Liver (tissue), 9 donors: Measurements from ENCODE around the gene SLC30A1. TPM values are rescaled to one million over a fixed set of nuclear protein-coding genes. Genes with fewer than 3 reads are reported as not detected.
A peak's percentile ranks its signal among the peaks of the same experiment; 100 is the strongest.

Source experiments
- DNase-seq: peaks from one replicate; pipeline ENCODE4 v3.0.0-alpha.2; 2017; ENCODE audit warnings: low spot score
- H3K27ac ChIP-seq, 2 donors: one replicate each; pipeline ENCODE4 v1.7.0; 2013; ENCODE audit warnings: inconsistent platforms in 2 of 2, low read length in 2 of 2, control low read depth in 1 of 2, low read depth in 1 of 2, mild to moderate bottlenecking in 1 of 2
- H3K27me3 ChIP-seq, 4 donors: one replicate each; pipeline versions ENCODE4 v1.6.1 to v1.7.0; 2013; ENCODE audit warnings: low read length in 3 of 4, inconsistent platforms in 1 of 4, mild to moderate bottlenecking in 1 of 4, moderate library complexity in 1 of 4; ENCODE audit not compliant: control insufficient read depth in 4 of 4, insufficient read depth in 4 of 4
- H3K36me3 ChIP-seq, 4 donors: one replicate each; pipeline versions ENCODE4 v1.6.1 to v1.7.0; 2013; ENCODE audit warnings: low read length in 3 of 4, mild to moderate bottlenecking in 3 of 4, low read depth in 1 of 4, moderate library complexity in 1 of 4; ENCODE audit not compliant: control insufficient read depth in 4 of 4, insufficient read depth in 3 of 4
- H3K4me1 ChIP-seq, 4 donors: one replicate each; pipeline versions ENCODE4 v1.6.1 to v1.7.0; 2013; ENCODE audit warnings: low read length in 3 of 4, mild to moderate bottlenecking in 3 of 4, moderate library complexity in 1 of 4; ENCODE audit not compliant: control insufficient read depth in 4 of 4, insufficient read depth in 4 of 4
- H3K4me3 ChIP-seq, 3 donors: one replicate each; pipeline versions ENCODE4 v1.6.1 to v1.7.0; 2013; ENCODE audit warnings: low read length in 3 of 3, control low read depth in 1 of 3, low read depth in 1 of 3, mild to moderate bottlenecking in 1 of 3
- H3K9ac ChIP-seq, 2 donors: one replicate each; pipeline ENCODE4 v1.7.0; 2013; ENCODE audit warnings: low read length in 2 of 2, mild to moderate bottlenecking in 2 of 2, moderate library complexity in 2 of 2, control low read depth in 1 of 2, low read depth in 1 of 2
- H3K9me3 ChIP-seq, 4 donors: one replicate each; pipeline versions ENCODE4 v1.6.1 to v1.7.0; 2013; ENCODE audit warnings: low read length in 3 of 4; ENCODE audit not compliant: control insufficient read depth in 4 of 4
- EGR1 ChIP-seq, 2 donors: IDR thresholded peaks; 2 replicates each; pipeline ENCODE4 v1.6.1; 2016 to 2018; ENCODE audit warnings: antibody characterized with exemption in 2 of 2, low read depth in 2 of 2
- FOXA1 ChIP-seq: IDR thresholded peaks from 2 replicates; pipeline ENCODE4 v1.6.1; 2016; ENCODE audit warnings: antibody characterized with exemption
- GABPA ChIP-seq, 2 donors: IDR thresholded peaks in 1 of 2; conservative IDR thresholded peaks in 1 of 2; 2 replicates each; pipeline ENCODE4 v1.6.1; 2016; ENCODE audit warnings: antibody characterized with exemption in 2 of 2, mild to moderate bottlenecking in 1 of 2, moderate library complexity in 1 of 2
- HNF4A ChIP-seq, 2 donors: conservative IDR thresholded peaks; 2 replicates each; pipeline ENCODE4 v1.6.1; 2016; ENCODE audit warnings: antibody characterized with exemption in 2 of 2, mild to moderate bottlenecking in 2 of 2
- HNF4G ChIP-seq: IDR thresholded peaks from 2 replicates; pipeline ENCODE4 v1.6.1; 2016; ENCODE audit warnings: antibody characterized with exemption
- NR2F2 ChIP-seq: IDR thresholded peaks from 2 replicates; pipeline ENCODE4 v1.6.1; 2016; ENCODE audit warnings: antibody characterized with exemption
- RAD21 ChIP-seq, 2 donors: IDR thresholded peaks; 2 replicates each; pipeline ENCODE4 v1.6.1; 2016; ENCODE audit warnings: antibody characterized with exemption in 2 of 2, mild to moderate bottlenecking in 2 of 2
- RXRA ChIP-seq, 2 donors: IDR thresholded peaks; 2 replicates each; pipeline ENCODE4 v1.6.1; 2017 to 2018; ENCODE audit warnings: antibody characterized with exemption in 2 of 2, mild to moderate bottlenecking in 1 of 2
- SP1 ChIP-seq: IDR thresholded peaks from 2 replicates; pipeline ENCODE4 v1.6.1; 2018; ENCODE audit warnings: antibody characterized with exemption, mild to moderate bottlenecking
- TAF1 ChIP-seq: conservative IDR thresholded peaks from 2 replicates; pipeline ENCODE4 v1.6.1; 2016; ENCODE audit warnings: antibody characterized with exemption, mild to moderate bottlenecking
- YY1 ChIP-seq: IDR thresholded peaks from 2 replicates; pipeline ENCODE4 v1.6.1; 2016; ENCODE audit warnings: antibody characterized with exemption, mild to moderate bottlenecking
- WGBS: extraction: QIAGEN DNeasy Blood & Tissue Kit; methylation state at CpG from one replicate; pipeline ENCODE4 v1.1.7; 2013; 5-methylcytosine and 5-hydroxymethylcytosine counted together
- polyA plus RNA-seq, 2 donors: library from polyadenylated mRNA; stranded (reverse) in 1 of 2; unstranded in 1 of 2; fragments of 200-250 nt in 1 of 2; fragments of >200 nt in 1 of 2; fragmentation: Nextera tagmentation in 1 of 2; extraction: Ambion mirVana in 1 of 2; gene quantifications; one replicate each; pipeline versions ENCODE4 v1.2.1 to v1.2.3, GENCODE V29; 2013 to 2015
- total RNA-seq, 2 donors: library from RNA; depleted of rRNA; stranded (reverse); fragments of >200 nt; gene quantifications; one replicate each; pipeline ENCODE4 v1.2.3, GENCODE V29; 2014
- TF ChIP-seq, protein P1 (sequence below): IDR thresholded peaks from 2 replicates; pipeline ENCODE4 v1.6.1; 2016; ENCODE audit warnings: antibody characterized with exemption
- TF ChIP-seq, protein P2 (sequence below): IDR thresholded peaks from 2 replicates; pipeline ENCODE4 v1.6.1; 2016; ENCODE audit warnings: antibody characterized with exemption, mild to moderate bottlenecking
- TF ChIP-seq, protein P3 (sequence below): IDR thresholded peaks from 2 replicates; pipeline ENCODE4 v1.6.1; 2016; ENCODE audit warnings: antibody characterized with exemption
- TF ChIP-seq, protein P4 (sequence below): IDR thresholded peaks from 2 replicates; pipeline ENCODE4 v1.6.1; 2016; ENCODE audit warnings: antibody characterized with exemption
- donor health status: healthy.
- donor health status: healthy.
- donor health status: healthy.
- donor health status: healthy.
- donor health status: healthy.

The SLC30A1 gene
- total and polyA plus RNA-seq, 4 donors, result 14.9 to 83.3 (median 39.4) TPM

DNA sequence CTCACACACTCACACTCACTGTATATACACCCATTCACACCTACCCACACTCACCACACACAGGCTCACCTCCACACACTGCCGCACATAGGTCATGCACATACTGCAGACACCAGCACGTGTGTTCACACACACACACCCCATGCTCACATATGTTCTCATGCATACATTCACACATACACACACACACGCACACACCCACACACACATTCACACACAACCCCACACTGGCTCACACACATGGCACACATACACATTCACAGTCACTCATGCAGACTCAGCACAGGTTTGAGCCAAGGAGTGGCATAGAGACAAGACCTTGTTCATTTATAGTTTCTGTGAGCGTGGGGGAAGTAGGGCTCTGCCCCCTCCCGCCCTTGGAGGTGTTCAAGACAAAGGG lies 41.1 kb upstream of the SLC30A1 start:
- H3K36me3 ChIP-seq, result no peaks in the 10 kb centered on the region
- no peak overlapping the region for H3K9ac ChIP-seq
- peaks cover 0 to 22% (median 9%) of the 10 kb centered on the region in 4 donors for H3K4me1 ChIP-seq
- no peak overlapping the region for H3K27ac ChIP-seq
- no peaks in the 10 kb centered on the region for H3K27me3 ChIP-seq
- DNase-seq, result no peak
- 95% methylated on average over 5 of the region's 5 CpGs for WGBS
- TF ChIP-seq, protein P1, sequence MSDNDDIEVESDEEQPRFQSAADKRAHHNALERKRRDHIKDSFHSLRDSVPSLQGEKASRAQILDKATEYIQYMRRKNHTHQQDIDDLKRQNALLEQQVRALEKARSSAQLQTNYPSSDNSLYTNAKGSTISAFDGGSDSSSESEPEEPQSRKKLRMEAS, result no peak
- TF ChIP-seq, protein P2, sequence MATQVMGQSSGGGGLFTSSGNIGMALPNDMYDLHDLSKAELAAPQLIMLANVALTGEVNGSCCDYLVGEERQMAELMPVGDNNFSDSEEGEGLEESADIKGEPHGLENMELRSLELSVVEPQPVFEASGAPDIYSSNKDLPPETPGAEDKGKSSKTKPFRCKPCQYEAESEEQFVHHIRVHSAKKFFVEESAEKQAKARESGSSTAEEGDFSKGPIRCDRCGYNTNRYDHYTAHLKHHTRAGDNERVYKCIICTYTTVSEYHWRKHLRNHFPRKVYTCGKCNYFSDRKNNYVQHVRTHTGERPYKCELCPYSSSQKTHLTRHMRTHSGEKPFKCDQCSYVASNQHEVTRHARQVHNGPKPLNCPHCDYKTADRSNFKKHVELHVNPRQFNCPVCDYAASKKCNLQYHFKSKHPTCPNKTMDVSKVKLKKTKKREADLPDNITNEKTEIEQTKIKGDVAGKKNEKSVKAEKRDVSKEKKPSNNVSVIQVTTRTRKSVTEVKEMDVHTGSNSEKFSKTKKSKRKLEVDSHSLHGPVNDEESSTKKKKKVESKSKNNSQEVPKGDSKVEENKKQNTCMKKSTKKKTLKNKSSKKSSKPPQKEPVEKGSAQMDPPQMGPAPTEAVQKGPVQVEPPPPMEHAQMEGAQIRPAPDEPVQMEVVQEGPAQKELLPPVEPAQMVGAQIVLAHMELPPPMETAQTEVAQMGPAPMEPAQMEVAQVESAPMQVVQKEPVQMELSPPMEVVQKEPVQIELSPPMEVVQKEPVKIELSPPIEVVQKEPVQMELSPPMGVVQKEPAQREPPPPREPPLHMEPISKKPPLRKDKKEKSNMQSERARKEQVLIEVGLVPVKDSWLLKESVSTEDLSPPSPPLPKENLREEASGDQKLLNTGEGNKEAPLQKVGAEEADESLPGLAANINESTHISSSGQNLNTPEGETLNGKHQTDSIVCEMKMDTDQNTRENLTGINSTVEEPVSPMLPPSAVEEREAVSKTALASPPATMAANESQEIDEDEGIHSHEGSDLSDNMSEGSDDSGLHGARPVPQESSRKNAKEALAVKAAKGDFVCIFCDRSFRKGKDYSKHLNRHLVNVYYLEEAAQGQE, result no peak
- no peak overlapping the region for H3K4me3 ChIP-seq
- no peaks in the 10 kb centered on the region for H3K9me3 ChIP-seq

DNA sequence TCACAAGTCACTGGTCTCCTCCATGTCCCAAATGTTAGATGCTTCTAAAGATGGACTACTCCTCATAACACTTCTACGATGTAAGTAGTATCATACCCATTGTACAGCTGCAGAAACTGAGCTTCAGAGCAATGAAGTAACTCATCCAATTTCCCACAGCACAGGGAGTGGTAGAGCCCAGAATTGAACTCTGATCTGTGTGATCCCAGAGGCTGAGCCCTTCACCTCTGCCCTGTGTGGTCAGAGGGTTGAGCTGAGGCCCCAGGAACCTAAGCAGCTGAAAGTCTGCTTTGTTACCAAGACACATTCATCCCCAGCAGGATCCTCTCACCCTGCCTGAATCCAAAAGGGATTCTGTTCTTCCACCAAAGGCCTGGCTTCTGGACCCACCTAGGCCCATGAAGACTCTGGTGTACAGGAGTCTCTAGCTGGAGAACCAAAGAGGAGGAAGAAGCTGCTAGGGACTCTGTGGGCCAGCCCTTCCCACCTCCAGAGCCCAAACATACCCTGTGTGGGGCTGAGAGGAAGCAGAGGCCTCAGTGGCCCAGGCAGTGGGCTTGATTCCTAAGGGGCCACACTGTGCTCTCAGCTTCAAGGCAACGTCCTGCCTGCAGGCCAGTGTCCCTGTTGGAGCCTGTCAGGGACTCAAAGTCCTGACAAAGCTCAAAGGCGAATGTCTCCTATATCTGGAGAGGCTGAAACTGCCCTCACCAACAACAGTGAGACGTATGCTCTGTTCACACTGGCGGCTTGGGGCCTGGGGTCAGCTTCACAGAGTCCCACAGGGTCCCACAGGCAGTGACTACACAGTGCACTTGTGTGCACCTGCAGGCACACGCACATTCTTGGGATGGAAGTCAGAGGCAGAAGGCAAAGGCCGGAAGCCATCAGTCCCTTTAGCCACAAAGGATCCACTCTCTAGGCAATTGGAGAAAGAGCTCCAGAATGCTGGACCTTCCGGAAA lies 40.4 kb upstream of the SLC30A1 start:
- DNase-seq, result no peak
- WGBS, result 82% methylated on average over 8 of the region's 8 CpGs
- H3K27me3 ChIP-seq, result no peaks in the 10 kb centered on the region
- no peak overlapping the region for H3K9ac ChIP-seq
- peaks cover 0 to 22% (median 9%) of the 10 kb centered on the region in 4 donors for H3K4me1 ChIP-seq
- no peaks in the 10 kb centered on the region for H3K36me3 ChIP-seq
- no peaks in the 10 kb centered on the region for H3K9me3 ChIP-seq
- TF ChIP-seq HNF4G (peak; percentile 59), SP1 (peak; percentile 47), NR2F2 (peak; percentile 92), HNF4A (conservative IDR thresholded peaks at IDR 0.05) (peak; percentile 76 to 87), RAD21 (IDR thresholded peaks at IDR 0.05) (peak in 1 of 2 donors; percentile 15), RXRA (IDR thresholded peaks at IDR 0.05) (peak; percentile 66 to 88), EGR1 (IDR thresholded peaks at IDR 0.05; ENCODE audit: low read depth in 2 of 2) (no peak)
- TF ChIP-seq, protein P3, sequence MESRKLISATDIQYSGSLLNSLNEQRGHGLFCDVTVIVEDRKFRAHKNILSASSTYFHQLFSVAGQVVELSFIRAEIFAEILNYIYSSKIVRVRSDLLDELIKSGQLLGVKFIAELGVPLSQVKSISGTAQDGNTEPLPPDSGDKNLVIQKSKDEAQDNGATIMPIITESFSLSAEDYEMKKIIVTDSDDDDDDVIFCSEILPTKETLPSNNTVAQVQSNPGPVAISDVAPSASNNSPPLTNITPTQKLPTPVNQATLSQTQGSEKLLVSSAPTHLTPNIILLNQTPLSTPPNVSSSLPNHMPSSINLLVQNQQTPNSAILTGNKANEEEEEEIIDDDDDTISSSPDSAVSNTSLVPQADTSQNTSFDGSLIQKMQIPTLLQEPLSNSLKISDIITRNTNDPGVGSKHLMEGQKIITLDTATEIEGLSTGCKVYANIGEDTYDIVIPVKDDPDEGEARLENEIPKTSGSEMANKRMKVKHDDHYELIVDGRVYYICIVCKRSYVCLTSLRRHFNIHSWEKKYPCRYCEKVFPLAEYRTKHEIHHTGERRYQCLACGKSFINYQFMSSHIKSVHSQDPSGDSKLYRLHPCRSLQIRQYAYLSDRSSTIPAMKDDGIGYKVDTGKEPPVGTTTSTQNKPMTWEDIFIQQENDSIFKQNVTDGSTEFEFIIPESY, result no peak
- H3K4me3 ChIP-seq, result no peak overlapping the region
- H3K27ac ChIP-seq, result peak overlapping the region in 1 of 2 donors; percentile 56

DNA sequence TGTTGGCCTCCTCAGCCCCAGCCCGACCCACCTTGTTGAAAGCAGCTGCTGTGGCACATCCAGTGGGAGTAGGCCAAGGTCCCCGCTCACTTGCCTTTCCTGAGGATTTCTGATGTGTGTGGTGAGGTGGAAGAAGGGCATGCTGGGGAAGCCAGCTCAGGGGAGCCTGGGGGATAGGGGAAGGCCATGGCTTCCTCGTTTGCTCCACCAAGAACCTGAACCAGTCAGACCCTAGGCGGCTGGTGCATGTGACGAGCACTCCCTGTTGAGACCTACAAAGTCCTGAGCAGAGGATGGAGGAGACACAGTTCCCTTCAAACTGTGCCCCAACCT lies 38.0 kb upstream of the SLC30A1 start:
- TF ChIP-seq HNF4G (no peak), EGR1 (IDR thresholded peaks at IDR 0.05; ENCODE audit: low read depth in 2 of 2) (no peak), GABPA (IDR thresholded peaks at IDR 0.05 in 1 of 2, conservative IDR thresholded peaks at IDR 0.05 in 1 of 2) (no peak), NR2F2 (no peak), YY1 (no peak), FOXA1 (no peak), TAF1 (no peak), HNF4A (conservative IDR thresholded peaks at IDR 0.05) (no peak)
- TF ChIP-seq, protein P4, sequence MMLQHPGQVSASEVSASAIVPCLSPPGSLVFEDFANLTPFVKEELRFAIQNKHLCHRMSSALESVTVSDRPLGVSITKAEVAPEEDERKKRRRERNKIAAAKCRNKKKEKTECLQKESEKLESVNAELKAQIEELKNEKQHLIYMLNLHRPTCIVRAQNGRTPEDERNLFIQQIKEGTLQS, result no peak
- Histone ChIP-seq H3K9ac (no peak overlapping the region), H3K27ac (peak overlapping the region; percentile 60 to 80), H3K36me3 (no peaks in the 10 kb centered on the region), H3K4me3 (no peak overlapping the region), H3K27me3 (no peaks in the 10 kb centered on the region), H3K4me1 (peaks cover 0 to 22% (median 9%) of the 10 kb centered on the region in 4 donors), H3K9me3 (no peaks in the 10 kb centered on the region)
- no peak for DNase-seq
- 94% methylated on average over 5 of the region's 5 CpGs for WGBS
